HG03378 (cell line): Measurements from ENCODE around the gene TBC1D9.
"Not testable (repeated sequence)": the region's sequence is repeated elsewhere in the genome, so short reads cannot be mapped to it uniquely, and the experiment has no call there.

Experiments
- ATAC-seq: cut with Tn5 transposase; IDR thresholded peaks from one replicate; pipeline ENCODE4 v1.9.1; 2021; ENCODE audit warnings: mild to moderate bottlenecking, moderate library complexity; ENCODE audit not compliant: unreplicated experiment

Gene TBC1D9

GRCh38 chr4:140754918-140755773 is 1.0 kb downstream of the TBC1D9 start:
- ATAC-seq = peak; percentile 28

DNA sequence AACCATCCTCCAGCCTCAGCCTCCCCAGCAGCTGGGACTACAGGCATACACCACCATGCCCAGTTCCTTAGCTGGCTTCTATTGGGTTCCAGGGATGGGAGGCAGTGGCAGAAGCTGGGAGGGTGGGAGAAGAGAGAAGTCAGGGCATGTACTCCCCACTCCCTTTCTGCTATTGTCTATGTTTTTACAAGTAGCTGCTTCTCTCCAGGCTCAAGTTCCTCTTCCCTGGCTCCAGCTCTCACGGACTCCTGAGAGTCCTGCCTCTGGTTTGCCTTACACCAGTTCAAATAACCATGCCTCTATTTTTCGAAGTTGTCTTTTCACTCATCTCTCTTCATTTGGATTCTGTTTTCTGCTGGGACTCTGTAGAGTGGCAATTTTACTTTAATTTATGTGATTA is 2.9 kb downstream of the TBC1D9 start:
- ATAC-seq = no peak

DNA sequence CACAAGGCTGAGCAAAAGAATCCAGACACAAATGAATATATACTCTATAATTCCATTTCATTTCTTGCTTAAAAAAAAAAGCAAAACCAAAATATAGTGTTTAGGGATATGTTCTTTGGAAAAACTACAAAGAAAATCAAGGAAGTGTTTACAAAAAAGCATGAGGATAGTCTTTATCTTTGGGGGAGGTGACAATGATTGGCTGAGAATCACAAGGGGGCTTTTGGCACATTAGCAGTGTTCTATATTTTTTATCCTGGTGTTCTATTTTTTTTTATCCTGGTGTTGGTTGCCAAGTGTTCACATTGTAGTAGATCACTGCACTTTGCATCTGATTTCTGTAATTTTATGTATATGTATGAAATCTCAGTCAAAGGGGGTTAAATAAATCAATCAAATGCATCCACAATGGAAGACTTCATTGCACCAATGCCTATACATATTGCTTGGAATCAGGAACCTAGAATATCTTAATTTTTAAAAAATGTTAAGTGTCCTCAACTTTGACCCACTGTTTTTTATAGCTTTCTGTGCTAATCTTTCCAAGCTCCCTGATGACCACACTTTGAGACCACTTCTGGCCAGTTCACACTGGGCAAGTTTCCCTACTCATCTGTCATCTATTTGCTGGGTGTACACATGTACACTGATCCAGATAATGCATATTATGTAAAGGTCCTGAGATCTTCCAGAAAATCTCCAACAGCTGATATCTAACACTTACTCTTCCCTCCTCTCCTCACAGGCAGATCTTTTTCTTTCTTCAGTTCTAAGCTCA is 3.7 kb downstream of the TBC1D9 start:
- ATAC-seq = no peak

- no peak for ATAC-seq
These were observed 5.7 kb downstream of the TBC1D9 start for GRCh38 chr4:140750470-140750869.

DNA sequence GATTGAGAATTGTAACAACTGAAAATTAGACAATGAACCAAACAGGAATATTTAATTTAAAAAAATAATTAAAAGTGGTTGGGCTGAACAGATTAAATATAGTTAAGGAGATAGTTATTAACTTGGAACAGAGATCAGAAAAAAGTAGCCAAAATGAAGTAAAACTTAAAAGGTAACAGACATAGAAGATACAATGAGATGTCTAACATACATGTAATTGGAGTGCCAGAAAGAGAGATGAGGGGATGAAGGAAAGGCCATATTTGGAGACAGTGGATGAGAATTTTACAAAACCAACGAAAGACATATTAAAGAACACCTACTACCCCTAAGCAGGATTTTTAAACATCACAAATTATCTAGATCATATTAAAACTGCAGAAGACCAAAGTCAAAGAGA is 8.0 kb downstream of the TBC1D9 start:
- no peak for ATAC-seq

DNA sequence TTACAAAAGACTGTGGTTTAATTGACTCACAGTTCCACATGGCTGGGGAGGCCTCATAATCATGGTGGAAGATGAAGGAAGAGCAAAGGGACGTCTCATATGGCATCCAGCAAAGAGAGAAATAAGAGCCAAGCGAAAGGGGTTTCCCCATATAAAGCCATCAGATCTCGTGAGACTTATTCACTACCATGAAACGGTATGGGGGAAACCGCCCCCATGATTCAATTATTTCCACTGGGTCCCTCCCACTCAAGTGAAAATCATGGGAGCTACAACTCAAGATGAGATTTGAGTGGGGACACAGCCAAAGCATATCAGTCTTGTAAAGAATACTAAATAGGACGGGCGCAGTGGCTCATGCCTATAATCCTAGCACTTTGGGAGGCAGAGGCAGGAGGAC is 9.6 kb downstream of the TBC1D9 start:
- ATAC-seq = not testable (repeated sequence)

DNA sequence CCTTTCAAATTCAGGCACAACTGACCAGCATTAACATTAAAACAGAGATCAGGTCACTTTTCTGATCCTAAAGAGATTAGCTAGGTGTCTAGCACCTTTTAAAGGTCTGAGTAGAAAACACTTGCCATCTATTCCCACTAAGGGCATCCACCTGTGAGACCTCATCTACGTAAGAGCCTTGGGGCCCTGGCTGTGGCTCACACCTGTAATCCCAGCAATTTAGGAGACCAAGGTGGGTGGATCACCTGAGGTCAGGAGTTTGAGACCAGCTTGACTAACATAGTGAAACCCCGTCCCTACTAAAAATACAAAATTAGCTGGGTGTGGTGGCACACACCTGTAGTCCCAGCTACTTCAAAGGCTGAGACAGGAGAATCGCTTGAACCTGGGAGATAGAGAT is 11.8 kb downstream of the TBC1D9 start:
- ATAC-seq = no peak

- peak; percentile 80 for ATAC-seq
These were observed 12.8 kb downstream of the TBC1D9 start for GRCh38 chr4:140743194-140743931.

GRCh38 chr4:140742838-140743193 is 13.4 kb downstream of the TBC1D9 start:
- no peak for ATAC-seq

DNA sequence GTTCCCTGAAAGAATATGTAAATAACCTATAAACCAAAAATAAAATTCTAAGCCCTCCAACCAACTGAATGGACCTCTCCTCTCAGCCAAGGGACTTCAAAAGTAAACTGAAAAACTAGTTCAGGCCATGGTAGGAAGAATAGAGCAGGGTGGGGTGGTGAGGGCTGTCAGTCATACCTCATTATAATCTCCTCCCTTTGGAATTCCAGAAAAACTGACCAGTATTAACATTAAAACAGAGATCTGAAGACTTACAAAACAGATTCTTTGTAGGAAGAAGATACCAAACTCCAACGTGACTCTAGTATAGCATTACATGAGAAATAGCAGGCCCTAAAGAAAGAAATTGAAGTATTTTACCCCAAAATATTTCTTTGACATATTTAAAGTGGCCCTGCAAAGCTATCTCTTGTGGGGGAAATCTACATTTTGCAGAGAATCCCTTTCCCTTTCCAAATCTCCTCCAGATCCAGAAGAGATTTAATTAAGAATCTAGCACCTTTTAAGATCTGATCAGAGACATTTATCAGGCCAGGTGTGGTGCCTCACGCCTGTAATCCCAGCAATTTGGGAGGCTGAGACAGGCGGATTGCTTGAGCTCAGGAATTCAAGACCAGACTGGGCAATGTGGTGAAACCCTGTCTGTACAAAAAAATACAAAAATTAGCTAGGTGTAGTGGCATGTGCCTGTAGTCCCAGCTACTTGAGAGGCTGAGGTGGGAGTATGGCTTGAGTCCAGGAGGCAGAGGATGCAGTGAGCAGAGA is 15.1 kb downstream of the TBC1D9 start:
- no peak for ATAC-seq

DNA sequence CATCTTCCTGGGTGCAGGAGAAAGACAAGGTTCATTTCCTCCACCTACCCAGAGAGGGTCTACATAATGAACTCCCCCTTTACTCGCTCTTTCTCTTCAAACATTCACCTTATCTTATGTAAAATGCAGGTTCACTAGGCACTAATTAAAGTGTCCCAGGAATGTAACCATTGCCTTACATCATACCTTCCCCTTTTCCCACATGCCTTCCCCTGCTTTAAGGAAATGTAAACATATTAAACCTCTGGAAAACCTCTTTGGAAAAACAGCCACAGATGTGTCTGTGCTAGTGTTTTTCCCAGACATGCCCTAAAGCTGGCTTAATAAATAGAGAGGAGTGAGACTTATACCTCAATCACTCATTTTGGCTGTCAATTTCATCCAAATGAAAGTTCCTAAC is 15.8 kb downstream of the TBC1D9 start:
- ATAC-seq = no peak

- ATAC-seq = no peak
These were observed 16.2 kb downstream of the TBC1D9 start for GRCh38 chr4:140739971-140740370.

DNA sequence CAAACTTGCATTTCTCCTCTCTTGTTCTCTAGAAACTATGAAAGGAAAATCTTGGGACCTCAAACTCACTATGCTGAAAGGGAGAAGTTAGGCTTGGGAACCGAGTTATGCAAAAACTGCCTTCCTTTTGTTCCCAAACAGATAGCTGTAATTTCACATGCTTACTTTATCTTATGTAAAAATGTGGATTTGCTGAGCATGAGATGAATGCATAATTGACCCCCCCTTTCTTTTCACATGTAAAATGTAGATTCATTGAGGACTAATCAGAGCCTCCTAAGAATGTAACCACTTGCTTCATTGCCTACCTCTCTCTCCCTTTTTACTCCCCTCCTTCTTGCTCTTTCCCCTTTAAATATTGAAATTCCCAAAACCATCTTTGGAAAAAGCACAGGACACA is 18.0 kb downstream of the TBC1D9 start:
- ATAC-seq = no peak

DNA sequence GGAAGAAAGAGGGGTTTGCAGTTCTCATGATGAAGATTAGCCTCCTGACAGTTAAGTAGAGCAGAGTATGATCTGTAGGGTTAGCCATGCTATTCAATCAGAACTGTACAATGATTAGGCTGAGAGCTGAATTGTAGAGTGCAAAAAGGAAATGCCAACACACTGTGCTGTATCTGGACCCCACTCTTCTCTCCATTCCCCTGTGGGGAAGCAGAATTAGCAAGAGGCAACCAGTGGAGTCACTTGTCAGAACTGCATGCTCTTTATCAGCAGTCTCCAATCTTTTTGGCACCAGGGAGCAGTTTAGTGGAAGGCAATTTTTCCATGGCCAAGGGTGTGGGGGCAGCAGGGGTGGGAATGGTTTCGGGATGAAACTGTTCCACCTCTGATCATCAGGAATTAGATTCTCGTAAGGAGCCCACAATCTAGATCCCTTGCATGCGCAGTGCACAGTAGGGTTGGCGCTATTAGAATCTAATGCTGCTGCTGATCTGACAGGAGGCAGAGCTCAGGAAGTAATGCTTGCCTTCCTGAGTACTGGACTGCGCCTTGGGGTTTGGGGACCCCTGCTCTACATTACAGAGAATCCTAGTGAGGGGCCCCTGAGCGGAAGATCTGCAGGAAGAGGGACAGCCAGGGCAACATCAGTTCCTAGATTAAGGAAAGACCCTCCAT is 19.4 kb downstream of the TBC1D9 start:
- no peak for ATAC-seq

- ATAC-seq = no peak
These were observed 20.3 kb downstream of the TBC1D9 start for GRCh38 chr4:140735779-140736391.

DNA sequence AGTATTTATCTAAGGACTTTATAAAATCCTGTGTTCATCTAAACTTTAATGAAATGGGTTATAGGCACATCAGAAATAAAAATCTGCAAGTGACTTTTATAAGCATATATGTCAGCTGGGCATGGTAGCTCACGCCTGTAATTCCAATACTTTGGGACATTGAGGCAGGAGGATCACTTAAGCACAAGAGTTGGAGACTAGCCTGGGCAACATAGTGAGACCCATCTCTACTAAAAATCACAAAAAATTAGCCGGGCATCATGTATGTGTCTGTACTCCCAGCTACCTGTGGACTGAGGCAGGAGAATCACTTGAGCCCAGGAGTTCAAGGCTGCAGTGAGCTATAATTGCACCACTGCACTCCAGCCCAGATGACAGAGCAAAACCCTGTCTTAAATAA is 20.9 kb downstream of the TBC1D9 start:
- no peak for ATAC-seq

GRCh38 chr4:140732780-140733179 is 23.4 kb downstream of the TBC1D9 start:
- no peak for ATAC-seq

- no peak for ATAC-seq
These were observed 26.7 kb downstream of the TBC1D9 start for GRCh38 chr4:140729344-140730049.

GRCh38 chr4:140726776-140727500 is 29.2 kb downstream of the TBC1D9 start:
- no peak for ATAC-seq
